GM21529 (cell line): Measurements from ENCODE around the gene C20orf96.

Experiments used
- ATAC-seq: cut with Tn5 transposase; IDR thresholded peaks from one replicate; pipeline ENCODE4 v1.9.1; 2021; ENCODE audit not compliant: unreplicated experiment

C20orf96 gene

DNA sequence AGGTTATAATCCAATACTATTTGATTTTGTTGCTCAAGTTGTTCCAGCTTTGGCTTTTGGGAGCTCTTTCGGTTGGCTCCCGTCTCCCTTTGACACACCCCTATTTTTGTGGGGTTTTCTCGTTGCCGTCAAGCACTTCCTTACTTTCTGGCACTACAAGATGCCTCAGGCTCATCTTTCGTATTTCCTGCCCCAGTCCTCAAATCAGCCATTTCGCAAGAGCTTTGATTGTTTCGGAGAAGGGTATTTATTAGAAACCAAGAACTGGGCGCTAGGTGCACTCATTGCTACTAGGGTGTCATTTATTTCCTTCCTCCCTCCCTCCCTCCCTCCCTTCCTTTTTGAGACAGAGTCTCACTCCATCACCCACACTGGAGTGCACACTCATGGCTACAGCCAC lies 21.5 kb upstream of the C20orf96 start:
- ATAC-seq = no peak

DNA sequence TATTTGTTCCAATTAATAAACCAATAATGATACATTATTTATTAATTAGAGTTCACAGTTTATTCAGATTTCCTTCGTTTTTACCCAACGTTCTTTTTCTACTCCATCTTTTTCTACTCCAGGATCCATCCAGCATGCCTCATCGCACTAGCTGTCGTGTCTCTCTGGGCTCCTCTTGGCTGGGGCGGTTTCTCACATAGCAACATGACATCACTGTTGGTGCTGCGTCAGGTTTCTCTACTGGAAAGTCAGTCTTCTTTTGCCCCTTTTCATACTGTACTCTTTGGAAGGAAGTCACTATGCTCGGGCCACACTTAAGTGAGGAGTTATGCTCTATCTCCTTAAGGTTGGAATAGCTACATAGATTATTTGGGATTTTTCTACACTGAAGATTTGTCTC lies 21.1 kb upstream of the C20orf96 start:
- ATAC-seq = no peak

DNA sequence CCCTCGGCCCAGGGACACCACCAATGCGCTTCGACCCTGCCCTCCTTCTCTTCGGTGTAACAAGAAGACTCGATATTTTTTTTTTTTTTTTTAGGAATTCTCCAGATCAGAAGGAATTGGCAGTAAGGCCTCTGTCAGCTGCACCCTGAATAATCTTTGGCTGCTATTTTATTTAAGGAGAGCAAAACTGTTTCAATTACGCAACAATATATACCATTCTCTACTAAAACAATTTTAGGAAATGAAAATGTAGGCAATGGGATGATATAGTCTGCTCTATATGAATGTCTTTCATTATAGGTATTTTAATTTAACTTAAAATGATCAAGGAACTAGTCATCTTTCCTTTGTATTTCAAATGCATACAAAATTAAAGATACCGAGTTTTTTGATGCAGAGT lies 20.1 kb upstream of the C20orf96 start:
- no peak for ATAC-seq

DNA sequence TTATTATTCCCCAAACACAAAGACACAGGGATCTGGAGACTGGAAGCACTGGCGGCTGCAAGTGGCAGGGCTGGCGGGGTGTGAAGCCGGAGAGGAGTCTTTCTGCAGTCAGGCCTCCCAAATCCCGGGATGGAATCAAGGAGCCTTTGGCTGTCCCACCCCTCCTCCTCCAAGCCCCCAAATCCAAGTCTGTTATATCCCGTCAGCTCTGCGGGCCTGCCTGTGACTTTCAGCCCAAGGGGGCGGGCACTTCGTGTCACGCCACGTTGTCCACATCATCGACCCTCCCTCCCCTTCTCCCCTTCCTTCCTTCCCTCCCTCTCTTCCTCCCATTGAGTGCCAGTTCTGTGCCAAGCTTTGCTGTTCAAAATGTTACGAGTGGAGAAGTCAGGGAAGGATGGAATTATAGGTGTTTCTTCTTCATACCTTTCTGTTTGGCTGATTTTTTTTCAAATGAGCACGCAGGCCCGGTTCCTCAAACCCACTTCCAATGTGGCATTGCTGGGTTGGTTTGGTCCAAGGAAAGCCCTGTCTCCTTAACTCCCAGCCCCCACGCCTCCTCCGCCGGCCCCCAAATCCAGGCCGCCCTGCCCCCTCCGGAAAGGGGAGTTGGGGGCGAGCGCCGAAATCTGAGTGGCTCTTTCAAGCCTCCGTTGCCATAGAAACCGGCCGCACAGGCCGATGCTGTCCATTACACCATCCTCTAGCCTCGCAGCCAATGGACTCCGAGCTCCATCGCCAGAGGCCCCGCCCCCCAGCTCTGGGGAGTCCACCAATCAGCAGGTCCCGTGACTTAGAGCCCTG lies 19.5 kb upstream of the C20orf96 start:
- peak; percentile 99 for ATAC-seq

DNA sequence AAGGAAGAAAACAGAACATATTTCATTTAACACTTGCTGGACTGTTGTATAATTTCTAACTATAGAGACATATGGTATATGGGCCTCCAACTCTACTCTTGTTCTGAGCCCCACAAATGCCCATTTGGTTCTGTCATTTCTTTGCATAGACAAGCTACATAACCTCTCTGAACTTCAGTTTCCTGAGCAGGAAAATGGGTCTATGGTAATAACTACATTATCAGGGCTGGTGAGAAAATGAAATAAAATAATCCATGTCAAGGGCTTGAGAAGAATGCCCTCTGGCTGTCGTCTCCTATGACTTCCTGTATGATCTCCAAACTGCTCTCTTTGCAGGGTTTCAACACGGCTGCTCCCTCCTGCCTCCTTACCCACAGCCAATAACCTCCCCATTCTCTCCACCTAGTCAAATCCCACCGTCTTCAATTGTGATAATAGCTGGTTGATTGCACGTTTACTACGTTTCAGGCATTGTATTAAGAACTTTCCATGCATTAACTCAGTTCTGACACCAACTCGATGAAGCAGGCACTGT lies 18.8 kb upstream of the C20orf96 start:
- no peak for ATAC-seq

DNA sequence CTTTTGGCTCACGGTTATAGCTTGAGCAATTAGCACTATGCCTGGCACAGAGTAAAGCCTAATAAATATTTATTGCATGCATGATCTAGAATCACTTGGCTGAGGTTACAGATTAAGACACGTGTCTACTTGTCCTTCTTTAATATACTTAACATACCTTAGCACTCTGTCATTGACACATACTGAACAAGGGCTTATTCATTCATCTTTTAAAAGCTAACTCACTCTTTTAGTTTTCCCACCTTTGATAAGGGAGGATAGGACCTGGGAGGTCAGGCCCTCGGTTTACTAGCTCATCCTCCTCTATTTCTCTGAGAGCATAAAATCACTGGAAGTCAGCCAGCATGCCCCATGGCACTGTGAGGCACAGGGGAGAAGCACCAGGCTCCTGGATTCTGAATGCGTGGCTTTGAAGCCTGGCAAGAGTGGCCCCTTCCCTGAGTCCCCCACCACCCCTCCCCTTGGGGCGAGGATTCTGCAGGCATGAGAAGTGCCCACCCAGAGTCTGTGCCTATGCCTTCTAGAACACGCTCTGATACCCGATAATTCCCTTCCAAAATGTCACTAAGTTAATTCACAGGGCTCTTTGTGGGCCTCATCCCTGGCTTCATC lies 18.0 kb upstream of the C20orf96 start:
- ATAC-seq = no peak

DNA sequence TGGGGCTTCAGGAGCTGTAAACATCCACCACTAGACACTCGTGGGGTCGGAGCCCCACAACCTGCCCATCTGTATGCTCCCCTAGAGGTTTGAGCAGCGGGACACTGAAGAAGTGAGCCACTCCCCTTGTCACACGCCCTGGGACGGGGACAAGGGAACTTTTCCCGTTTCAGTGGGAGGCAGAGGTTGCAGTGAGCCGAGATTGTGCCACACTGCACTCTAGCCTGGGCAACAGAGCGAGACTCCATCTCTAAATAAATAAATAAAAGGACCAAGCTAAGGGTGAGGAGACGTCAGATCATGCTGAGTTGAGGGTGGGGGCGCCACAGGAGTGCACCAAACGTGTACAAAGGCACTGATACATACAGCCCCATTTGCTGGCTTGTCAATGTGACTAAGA lies 15.2 kb upstream of the C20orf96 start:
- ATAC-seq = no peak

DNA sequence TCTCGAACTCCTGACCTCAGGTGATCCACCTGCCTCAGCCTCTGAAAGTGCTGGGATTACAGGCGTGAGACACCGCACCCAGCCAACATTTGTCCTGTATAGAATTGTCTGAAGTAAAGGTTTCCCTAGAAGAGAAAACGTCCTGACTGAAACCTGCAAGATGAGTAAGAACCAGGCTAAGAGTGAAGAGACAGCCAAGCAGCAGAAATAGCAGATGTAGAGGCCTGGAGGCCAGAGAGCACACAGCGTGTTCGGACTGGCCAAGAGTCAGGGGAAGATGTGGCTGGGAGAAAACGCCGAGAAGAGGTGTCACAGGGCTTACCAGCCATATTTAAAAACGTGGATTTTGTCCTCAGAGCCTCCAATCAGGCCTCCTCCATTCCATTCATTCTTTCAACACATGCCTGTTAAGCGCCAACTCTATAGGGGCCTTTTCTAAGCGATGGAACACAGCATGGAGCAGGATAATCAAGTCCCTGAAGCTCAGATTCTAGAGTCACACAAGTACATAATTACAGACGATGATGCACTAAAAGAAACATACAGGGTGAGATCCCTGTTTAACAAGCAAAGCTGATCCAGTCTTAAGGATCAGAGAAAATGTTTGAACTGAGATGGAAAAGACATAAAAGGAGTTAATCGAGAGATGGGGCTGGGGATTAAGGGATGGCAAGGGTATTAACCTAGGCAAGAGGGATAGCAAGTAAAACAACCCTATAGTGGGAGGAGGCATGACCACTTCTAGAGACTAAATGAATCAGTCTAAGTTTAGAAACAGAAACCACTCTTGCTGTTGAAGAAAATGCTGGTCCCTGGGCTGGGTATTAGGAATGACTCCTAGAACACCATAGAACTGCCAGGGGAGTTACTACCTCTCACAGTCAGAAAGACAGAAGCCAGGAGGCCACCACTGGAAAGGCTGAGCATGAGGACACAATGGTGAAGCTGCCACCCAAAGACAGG lies 11.6 kb upstream of the C20orf96 start:
- no peak for ATAC-seq

DNA sequence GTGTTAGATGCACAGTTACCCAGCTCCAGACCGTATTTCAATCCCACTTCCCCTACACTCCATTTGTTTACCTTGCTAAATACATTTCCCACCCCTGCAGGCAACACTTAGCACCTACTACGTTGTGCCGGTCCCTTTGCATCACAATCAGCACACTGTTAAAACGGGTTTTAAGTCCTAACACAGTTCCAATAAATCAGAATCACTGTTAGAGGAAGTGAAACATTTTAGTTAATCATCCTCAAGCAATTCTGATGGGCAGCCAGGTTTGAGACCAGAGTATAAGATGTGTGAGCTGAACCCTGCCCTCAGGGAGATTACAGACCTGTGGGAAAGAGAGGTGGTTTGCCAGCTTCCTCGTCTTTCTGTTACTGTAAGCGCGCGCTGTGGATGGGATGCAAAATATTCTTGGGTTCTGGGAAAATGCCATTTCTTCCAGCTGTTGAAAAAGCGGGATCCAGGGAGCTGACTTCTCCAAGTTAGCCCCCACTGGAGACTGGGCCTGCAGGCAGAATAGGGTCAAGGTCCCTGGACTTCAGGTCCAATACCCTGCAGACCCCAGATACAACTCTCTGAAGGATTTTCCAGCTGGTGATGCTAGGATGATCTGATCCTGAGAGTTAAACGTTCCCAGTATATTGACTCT lies 9.9 kb upstream of the C20orf96 start:
- no peak for ATAC-seq

DNA sequence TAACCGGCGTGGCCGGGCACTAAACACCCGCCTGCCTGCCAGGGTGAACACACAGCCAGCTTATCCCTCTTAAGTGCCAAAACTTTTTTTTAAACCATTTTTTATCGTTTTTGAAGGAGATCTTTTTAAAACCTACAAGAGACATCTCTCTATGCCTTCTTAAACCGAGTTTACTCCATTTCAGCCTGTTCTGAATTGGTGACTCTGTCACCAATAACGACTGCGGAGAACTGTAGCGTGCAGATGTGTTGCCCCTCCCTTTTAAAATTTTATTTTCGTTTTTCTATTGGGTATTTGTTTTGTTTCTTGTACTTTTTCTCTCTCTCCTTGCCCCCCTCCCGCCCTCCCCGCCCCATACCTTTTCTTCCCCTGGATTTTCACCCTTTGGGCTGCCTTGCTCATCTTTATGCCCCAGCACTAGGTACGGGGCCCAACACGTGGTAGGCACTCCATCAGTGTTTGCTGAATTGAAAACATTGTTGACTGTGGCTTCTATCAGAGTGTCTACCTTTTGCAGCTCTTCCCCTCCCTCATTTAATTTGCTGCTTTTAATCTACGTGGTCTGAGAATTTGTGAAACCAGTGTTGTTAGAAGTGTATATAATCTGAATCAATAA lies 8.3 kb upstream of the C20orf96 start:
- ATAC-seq = no peak

DNA sequence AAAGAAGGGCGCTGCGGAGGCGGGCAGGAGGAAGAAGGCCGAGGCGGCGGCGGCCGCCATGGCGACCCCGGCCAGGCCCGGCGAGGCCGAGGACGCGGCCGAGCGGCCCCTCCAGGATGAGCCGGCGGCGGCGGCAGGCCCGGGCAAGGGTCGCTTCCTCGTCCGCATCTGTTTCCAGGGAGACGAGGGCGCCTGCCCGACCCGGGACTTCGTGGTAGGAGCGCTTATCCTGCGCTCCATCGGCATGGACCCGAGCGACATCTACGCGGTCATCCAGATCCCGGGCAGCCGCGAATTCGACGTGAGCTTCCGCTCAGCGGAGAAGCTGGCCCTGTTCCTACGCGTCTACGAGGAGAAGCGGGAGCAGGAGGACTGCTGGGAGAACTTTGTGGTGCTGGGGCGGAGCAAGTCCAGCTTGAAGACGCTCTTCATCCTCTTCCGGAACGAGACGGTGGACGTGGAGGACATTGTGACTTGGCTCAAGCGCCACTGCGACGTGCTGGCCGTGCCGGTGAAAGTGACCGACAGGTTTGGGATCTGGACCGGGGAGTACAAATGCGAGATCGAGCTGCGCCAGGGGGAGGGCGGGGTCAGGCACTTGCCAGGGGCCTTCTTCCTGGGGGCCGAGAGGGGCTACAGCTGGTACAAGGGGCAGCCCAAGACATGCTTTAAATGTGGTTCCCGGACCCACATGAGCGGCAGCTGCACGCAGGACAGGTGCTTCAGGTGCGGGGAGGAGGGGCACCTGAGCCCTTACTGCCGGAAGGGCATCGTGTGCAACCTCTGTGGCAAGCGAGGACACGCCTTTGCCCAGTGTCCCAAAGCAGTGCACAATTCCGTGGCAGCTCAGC lies 7.6 kb upstream of the C20orf96 start:
- peak; percentile 32 for ATAC-seq

DNA sequence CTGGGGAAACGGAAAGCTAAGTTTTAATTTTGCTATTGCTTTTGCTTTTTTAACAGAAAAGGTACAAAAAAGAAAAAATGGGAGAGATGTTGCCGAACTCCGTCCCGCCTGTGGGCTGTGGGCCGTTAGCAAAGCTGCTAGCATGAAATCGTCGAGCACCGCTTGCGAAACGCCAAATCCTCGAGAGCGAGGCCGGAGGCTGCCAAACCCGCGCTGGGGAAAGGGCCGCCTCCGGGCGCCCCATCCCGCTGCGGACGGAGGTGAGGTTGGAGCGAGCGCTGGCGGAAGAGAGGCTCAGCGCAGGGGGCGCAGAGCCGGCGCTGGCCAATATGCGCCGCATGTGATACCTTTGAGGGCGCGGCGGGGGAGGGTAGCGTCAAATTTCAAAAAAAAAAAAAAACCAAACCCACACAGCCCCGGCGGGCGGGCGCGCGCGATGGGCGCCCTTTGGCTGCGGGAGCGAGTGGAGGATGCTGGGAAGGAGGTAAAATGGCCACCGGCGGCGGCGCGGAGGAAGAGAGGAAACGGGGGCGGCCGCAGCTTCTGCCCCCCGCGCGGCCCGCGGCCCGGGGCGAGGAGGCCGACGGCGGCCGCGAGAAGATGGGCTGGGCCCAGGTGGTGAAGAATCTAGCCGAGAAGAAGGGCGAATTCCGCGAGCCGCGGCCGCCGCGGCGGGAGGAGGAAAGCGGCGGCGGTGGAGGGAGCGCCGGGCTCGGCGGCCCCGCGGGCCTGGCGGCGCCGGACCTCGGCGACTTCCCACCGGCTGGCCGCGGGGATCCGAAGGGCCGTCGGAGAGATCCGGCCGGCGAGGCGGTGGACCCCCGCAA lies 6.8 kb upstream of the C20orf96 start, which contains the start of gene ZCCHC3:
Gene ZCCHC3 (plus strand): TSS at position 473 of the 827 bp plus-strand sequence. CDS start 17 bp downstream, at position 490.
- peak; percentile 85 for ATAC-seq

DNA sequence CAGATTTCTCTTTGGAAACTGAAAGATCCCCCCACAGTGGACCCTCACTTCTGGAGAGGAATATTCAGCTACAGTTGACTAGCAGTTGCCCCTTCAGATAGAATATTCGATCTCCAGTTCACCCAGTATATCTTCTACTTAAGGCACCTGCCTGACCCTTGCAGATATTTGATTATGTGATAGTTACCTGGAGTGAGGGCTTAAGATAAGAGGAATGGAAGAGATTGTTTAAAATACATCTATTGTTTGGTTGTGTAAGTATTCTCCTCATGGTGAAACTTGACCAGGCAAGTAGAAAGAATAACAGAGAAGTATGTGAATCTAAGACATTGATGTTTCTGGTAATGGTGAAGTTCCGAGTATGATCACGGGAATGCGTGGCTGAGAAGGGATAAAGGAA lies 5.3 kb upstream of the C20orf96 start:
- ATAC-seq = no peak

DNA sequence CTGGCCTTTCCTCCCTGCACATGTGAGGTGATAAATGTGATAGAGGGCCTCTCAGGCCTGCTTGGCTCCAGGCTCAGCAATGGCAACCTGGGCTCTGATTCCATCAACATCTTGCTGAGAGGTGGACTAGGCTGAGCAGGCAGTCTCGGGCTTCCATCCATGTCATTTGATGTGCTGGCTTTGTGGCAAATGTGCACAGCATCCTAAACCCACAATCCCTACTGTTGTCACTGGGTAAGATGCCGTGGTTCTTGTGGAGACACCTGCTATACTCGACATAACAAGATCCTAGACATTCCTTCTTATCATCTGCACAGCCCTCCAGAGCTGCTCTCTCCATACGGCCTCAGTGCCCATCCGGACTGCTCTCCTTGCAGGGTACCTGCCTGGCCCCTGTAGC lies 4.1 kb upstream of the C20orf96 start:
- no peak for ATAC-seq

DNA sequence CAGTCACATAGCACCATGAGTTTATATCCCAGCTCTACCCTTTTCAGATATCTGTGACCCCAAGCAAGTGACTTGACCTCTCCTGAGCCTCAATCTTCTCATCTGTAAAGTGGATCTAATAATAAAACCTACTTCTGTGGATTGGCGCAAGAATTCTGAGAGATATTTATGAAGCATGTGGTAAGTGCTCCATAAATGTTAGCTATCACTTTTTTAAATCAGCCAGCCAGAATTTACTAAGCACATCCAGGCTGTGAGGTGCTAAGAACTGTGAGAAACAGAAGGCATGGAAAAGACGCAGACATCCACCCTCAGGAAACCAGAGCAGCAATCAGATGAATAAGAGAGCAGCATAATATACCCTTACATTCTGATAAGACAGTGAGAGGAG lies 862 bp downstream of the C20orf96 start:
- ATAC-seq = no peak

DNA sequence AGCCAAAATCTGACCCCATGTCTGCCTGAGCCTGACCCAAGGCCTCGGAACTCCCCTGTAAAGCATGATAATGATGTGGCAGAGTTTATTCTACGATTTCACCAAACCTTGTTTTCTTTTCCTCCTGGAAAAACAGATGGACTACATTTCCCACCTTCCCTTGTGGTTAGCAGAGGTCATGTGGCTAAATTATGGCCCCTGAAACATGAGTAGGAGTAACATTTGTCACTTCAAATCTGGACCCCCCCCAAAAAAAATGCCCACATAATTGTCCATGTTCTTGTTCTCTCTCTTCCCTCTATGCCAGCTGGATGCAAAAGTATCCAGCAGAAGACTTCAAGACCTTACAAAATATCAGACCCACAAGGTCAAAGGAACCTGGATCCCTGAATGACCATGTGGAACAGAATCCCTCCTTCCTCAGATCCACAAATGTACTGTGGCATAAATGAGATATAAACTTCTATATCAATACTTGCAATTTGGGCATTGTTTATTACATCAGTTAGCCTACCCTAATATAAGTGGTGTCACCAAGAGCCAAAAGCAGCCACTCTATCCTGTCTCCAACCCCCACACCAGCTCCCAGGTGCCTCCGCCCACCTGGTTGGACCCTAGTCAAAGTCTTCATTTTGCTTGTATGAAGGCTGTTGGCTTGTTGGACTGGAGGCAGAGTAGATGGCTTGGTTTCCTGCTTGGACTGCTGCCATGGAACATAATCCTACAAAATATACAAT lies 1.4 kb downstream of the C20orf96 start:
- ATAC-seq = no peak

DNA sequence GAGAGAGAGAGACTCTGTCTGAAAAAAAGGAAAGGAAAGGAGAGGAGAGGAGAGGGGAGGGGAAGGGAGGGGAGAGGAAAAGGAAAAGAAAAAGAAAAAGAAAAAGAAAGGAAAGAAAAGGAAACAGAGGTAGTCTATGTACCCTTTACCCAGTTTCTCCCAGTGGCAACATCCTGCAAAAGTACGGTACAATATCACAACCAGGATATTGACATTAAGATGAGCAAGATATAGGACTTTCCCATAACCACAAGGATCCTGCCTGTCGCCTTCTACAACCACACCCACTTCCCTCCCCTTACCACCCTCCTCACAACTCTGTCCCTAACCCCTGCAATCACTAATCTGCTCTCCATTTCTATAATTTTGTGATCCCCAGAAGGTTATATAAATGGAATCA lies 4.0 kb downstream of the C20orf96 start:
- ATAC-seq = no peak

DNA sequence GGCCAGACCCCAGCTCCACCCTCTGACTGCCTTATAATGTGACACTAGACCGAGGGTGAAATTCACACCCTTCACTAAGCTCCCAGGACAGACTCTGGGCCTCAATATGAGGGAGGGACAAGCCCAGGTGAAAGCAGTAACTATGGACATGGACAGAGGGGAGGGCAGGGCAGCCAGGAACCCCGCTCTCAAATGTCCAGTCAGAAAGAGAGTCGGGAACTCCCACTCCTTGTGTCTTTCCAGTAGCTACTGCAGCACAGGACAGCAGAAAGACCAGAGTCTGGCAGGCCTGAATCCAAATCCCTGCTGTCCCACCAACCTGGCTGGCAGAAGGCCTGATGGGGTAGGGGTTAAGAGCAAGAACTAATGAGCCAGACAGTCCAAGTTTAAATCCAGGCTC lies 6.4 kb downstream of the C20orf96 start:
- ATAC-seq = no peak
